GM21423 (cell line): ENCODE measurements around the gene ATP6V0E2.
"Not testable (repeated sequence)": the region's sequence is repeated elsewhere in the genome, so short reads cannot be mapped to it uniquely, and the experiment has no call there.

Experiments used
- ATAC-seq: cut with Tn5 transposase; IDR thresholded peaks from one replicate; pipeline ENCODE4 v1.9.1; 2021; ENCODE audit warnings: mild to moderate bottlenecking, moderate library complexity; ENCODE audit not compliant: unreplicated experiment

ATP6V0E2 gene

DNA sequence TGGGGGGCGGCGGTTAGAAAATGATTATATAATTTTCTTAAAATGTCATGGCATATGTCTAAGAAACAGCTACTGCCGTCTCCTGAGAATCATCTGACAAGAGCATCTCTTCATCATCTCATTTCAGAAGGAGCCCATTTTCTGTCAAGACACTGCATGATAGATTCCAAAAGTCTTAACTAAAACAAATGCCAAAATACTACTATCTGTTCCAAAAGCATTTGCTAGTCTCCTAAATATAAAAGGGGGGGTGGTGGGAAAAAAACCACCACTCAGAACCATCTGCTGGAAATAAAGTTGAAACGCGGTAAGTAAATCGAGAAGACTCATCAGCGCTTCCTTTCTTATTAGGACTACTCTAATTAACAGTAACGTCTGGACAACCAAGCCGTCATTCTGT lies 36.5 kb downstream of the ATP6V0E2 start:
- not testable (repeated sequence) for ATAC-seq

DNA sequence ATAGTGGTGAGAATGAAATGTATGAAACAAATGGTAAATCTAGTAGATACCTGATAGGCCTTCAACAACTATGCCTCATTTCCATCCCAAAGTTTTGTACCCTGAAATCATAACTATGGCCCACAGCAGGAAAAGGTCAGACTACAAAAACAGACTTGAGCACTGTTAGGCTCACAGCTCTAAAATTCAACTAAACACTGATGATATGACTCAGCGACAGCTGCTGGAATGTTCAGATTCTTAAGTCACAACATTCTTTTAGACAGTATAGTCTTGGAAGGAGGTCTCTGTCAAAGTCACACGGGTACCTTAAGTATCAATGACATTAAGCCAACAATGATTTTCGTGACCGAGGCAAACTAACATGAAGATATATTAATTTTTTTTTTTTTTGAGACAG lies 38.4 kb downstream of the ATP6V0E2 start:
- ATAC-seq, result not testable (repeated sequence)

DNA sequence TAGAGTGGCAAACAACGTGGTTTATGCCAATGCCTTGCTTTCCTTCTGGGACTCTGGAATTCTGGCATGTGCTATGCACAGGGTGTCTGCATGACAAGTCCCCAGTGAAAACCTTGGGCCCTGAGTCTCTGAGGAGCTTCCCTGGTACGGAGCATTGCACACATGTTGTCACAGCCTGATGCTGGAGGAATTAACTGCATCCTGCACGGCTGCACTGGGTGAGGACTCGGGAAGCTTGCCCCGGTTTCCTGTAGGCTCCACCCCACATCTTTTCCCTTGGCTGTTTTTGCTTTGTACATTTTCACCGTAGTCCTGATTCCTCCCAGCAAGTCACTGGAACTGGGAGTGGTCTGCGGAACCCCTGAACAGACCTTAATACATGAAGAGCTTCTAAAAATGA lies 52.6 kb downstream of the ATP6V0E2 start:
- not testable (repeated sequence) for ATAC-seq
